Mucosa of rectum (tissue), 2 donors: Measurements from ENCODE around the gene MYO10.
A peak's percentile ranks its signal among the peaks of the same experiment; 100 is the strongest.

Experiments
- H3K27ac ChIP-seq, 2 donors: one replicate each; pipeline ENCODE4 v1.7.0; 2013; ENCODE audit warnings: inconsistent platforms in 2 of 2, low read depth in 2 of 2, low read length in 2 of 2
- H3K27me3 ChIP-seq, 2 donors: one replicate each; pipeline ENCODE4 v1.7.0; 2013; ENCODE audit warnings: low read length in 2 of 2; ENCODE audit not compliant: control insufficient read depth in 2 of 2, insufficient read depth in 2 of 2
- H3K36me3 ChIP-seq, 2 donors: one replicate each; pipeline ENCODE4 v1.7.0; 2013; ENCODE audit warnings: low read length in 2 of 2; ENCODE audit not compliant: control insufficient read depth in 2 of 2, insufficient read depth in 2 of 2
- H3K4me1 ChIP-seq, 2 donors: one replicate each; pipeline ENCODE4 v1.7.0; 2013; ENCODE audit warnings: low read length in 2 of 2, mild to moderate bottlenecking in 1 of 2; ENCODE audit not compliant: control insufficient read depth in 2 of 2, insufficient read depth in 2 of 2
- H3K4me3 ChIP-seq, 2 donors: one replicate each; pipeline ENCODE4 v1.7.0; 2013; ENCODE audit warnings: low read length in 2 of 2
- H3K9ac ChIP-seq, 2 donors: one replicate each; pipeline ENCODE4 v1.7.0; 2013; ENCODE audit warnings: low read length in 2 of 2, low read depth in 1 of 2, mild to moderate bottlenecking in 1 of 2
- H3K9me3 ChIP-seq, 2 donors: one replicate each; pipeline ENCODE4 v1.7.0; 2013; ENCODE audit warnings: low read length in 2 of 2; ENCODE audit not compliant: control insufficient read depth in 2 of 2
- donor health status: healthy.
- donor health status: Normal muscosa, but diverticular disease.

MYO10 gene

GRCh38 chr5:16855485-16855884, 80.6 kb downstream of the MYO10 start:
- Histone ChIP-seq H3K27ac (no peak overlapping the region), H3K4me1 (no peaks in the 10 kb centered on the region), H3K9me3 (peaks cover 0 to 3% of the 10 kb centered on the region in 2 donors), H3K4me3 (no peak overlapping the region), H3K27me3 (no peaks in the 10 kb centered on the region), H3K36me3 (peaks cover 2 to 4% of the 10 kb centered on the region in 2 donors), H3K9ac (no peak overlapping the region)

GRCh38 chr5:16854351-16854750, 81.7 kb downstream of the MYO10 start:
- H3K9me3 ChIP-seq = peaks cover 0 to 3% of the 10 kb centered on the region in 2 donors
- no peaks in the 10 kb centered on the region for H3K4me1 ChIP-seq
- H3K9ac ChIP-seq = no peak overlapping the region
- H3K27me3 ChIP-seq = no peaks in the 10 kb centered on the region
- no peak overlapping the region for H3K4me3 ChIP-seq
- H3K27ac ChIP-seq = no peak overlapping the region
- peaks cover 2 to 4% of the 10 kb centered on the region in 2 donors for H3K36me3 ChIP-seq

- H3K36me3 ChIP-seq = peaks cover 2 to 4% of the 10 kb centered on the region in 2 donors
- H3K9me3 ChIP-seq = no peaks in the 10 kb centered on the region
- H3K27ac ChIP-seq = no peak overlapping the region
- H3K27me3 ChIP-seq = no peaks in the 10 kb centered on the region
- H3K4me1 ChIP-seq = no peaks in the 10 kb centered on the region
- no peak overlapping the region for H3K4me3 ChIP-seq
- no peak overlapping the region for H3K9ac ChIP-seq
Observed at GRCh38 chr5:16853518-16853917, 82.6 kb downstream of the MYO10 start.

- no peaks in the 10 kb centered on the region for H3K9me3 ChIP-seq
- no peaks in the 10 kb centered on the region for H3K36me3 ChIP-seq
- H3K27me3 ChIP-seq = no peaks in the 10 kb centered on the region
- H3K27ac ChIP-seq = no peak overlapping the region
- H3K9ac ChIP-seq = no peak overlapping the region
- H3K4me1 ChIP-seq = no peaks in the 10 kb centered on the region
- no peak overlapping the region for H3K4me3 ChIP-seq
Observed at GRCh38 chr5:16852251-16853005, 83.7 kb downstream of the MYO10 start.

GRCh38 chr5:16849775-16850174, 86.3 kb downstream of the MYO10 start:
- no peak overlapping the region for H3K27ac ChIP-seq
- H3K9me3 ChIP-seq = no peaks in the 10 kb centered on the region
- H3K27me3 ChIP-seq = no peaks in the 10 kb centered on the region
- no peak overlapping the region for H3K4me3 ChIP-seq
- H3K4me1 ChIP-seq = peaks cover 3 to 14% of the 10 kb centered on the region in 2 donors
- no peaks in the 10 kb centered on the region for H3K36me3 ChIP-seq
- H3K9ac ChIP-seq = no peak overlapping the region

- Histone ChIP-seq H3K36me3 (no peaks in the 10 kb centered on the region), H3K9me3 (no peaks in the 10 kb centered on the region), H3K4me3 (no peak overlapping the region), H3K4me1 (peaks cover 3 to 14% of the 10 kb centered on the region in 2 donors), H3K27me3 (no peaks in the 10 kb centered on the region), H3K9ac (no peak overlapping the region), H3K27ac (no peak overlapping the region)
Observed at GRCh38 chr5:16849181-16849580, 86.9 kb downstream of the MYO10 start.

GRCh38 chr5:16844952-16845351, 91.1 kb downstream of the MYO10 start:
- peak overlapping the region in 1 of 2 donors; percentile 50 for H3K27ac ChIP-seq
- H3K9me3 ChIP-seq = no peaks in the 10 kb centered on the region
- no peak overlapping the region for H3K9ac ChIP-seq
- H3K27me3 ChIP-seq = no peaks in the 10 kb centered on the region
- H3K36me3 ChIP-seq = peaks cover 0 to 2% of the 10 kb centered on the region in 2 donors
- H3K4me3 ChIP-seq = no peak overlapping the region
- H3K4me1 ChIP-seq = peaks cover 3 to 14% of the 10 kb centered on the region in 2 donors

- Histone ChIP-seq H3K36me3 (peaks cover 0 to 2% of the 10 kb centered on the region in 2 donors), H3K9me3 (no peaks in the 10 kb centered on the region), H3K27ac (no peak overlapping the region), H3K4me1 (peaks cover 3 to 14% of the 10 kb centered on the region in 2 donors), H3K9ac (no peak overlapping the region), H3K27me3 (no peaks in the 10 kb centered on the region), H3K4me3 (no peak overlapping the region)
Observed at GRCh38 chr5:16842896-16843295, 93.2 kb downstream of the MYO10 start.

GRCh38 chr5:16841416-16841815, 94.7 kb downstream of the MYO10 start:
- H3K9ac ChIP-seq = no peak overlapping the region
- peaks cover under 1 to 10% of the 10 kb centered on the region in 2 donors for H3K4me1 ChIP-seq
- H3K9me3 ChIP-seq = no peaks in the 10 kb centered on the region
- no peak overlapping the region for H3K27ac ChIP-seq
- no peaks in the 10 kb centered on the region for H3K27me3 ChIP-seq
- H3K36me3 ChIP-seq = peaks cover 0 to 2% of the 10 kb centered on the region in 2 donors
- no peak overlapping the region for H3K4me3 ChIP-seq

- no peak overlapping the region for H3K4me3 ChIP-seq
- H3K9ac ChIP-seq = no peak overlapping the region
- no peaks in the 10 kb centered on the region for H3K27me3 ChIP-seq
- H3K9me3 ChIP-seq = no peaks in the 10 kb centered on the region
- no peaks in the 10 kb centered on the region for H3K4me1 ChIP-seq
- peaks cover 0 to under 1% of the 10 kb centered on the region in 2 donors for H3K36me3 ChIP-seq
- no peak overlapping the region for H3K27ac ChIP-seq
Observed at GRCh38 chr5:16837305-16837704, 98.8 kb downstream of the MYO10 start.
